Pericardium fibroblast (primary cell): ENCODE measurements around the gene RAPGEF1. TPM values are rescaled to one million over a fixed set of nuclear protein-coding genes. Genes with fewer than 3 reads are reported as not detected.

Experiments
- total RNA-seq: library from RNA; depleted of rRNA; stranded (reverse); fragments of >200 nt; gene quantifications from 2 replicates; pipeline ENCODE4 v1.2.3, GENCODE V29; 2015

Gene RAPGEF1, protein sequence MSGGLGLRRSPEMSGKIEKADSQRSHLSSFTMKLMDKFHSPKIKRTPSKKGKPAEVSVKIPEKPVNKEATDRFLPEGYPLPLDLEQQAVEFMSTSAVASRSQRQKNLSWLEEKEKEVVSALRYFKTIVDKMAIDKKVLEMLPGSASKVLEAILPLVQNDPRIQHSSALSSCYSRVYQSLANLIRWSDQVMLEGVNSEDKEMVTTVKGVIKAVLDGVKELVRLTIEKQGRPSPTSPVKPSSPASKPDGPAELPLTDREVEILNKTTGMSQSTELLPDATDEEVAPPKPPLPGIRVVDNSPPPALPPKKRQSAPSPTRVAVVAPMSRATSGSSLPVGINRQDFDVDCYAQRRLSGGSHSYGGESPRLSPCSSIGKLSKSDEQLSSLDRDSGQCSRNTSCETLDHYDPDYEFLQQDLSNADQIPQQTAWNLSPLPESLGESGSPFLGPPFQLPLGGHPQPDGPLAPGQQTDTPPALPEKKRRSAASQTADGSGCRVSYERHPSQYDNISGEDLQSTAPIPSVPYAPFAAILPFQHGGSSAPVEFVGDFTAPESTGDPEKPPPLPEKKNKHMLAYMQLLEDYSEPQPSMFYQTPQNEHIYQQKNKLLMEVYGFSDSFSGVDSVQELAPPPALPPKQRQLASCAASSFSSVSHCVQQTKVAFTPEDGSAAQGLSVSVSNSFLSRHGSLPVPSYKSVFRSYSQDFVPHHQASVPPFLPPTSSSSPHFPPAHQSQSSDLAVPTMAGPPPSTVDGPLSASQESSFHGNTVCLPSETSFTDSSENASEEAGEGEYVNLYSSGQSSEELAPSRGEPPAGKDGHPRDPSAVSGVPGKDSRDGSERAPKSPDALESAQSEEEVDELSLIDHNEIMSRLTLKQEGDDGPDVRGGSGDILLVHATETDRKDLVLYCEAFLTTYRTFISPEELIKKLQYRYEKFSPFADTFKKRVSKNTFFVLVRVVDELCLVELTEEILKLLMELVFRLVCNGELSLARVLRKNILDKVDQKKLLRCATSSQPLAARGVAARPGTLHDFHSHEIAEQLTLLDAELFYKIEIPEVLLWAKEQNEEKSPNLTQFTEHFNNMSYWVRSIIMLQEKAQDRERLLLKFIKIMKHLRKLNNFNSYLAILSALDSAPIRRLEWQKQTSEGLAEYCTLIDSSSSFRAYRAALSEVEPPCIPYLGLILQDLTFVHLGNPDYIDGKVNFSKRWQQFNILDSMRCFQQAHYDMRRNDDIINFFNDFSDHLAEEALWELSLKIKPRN (N-terminal part only)
- total RNA-seq = 18.9 and 23.6 TPM in 2 replicates

GRCh38 chr9:131739959-131740648, at the start of gene RAPGEF1:
Gene RAPGEF1 (minus strand): TSS chr9:131740076. CDS start chr9:131739830, 246 bp downstream.

GRCh38 chr9:131545003-131545785, 194.7 kb downstream of the RAPGEF1 start, which contains the start of gene PRRT1B:
Gene PRRT1B (plus strand): TSS chr9:131545523. CDS start chr9:131545616, 93 bp downstream.

GRCh38 chr9:131530920-131531832, 208.7 kb downstream of the RAPGEF1 start, which contains the start of gene UCK1:
Gene UCK1 (minus strand): TSS chr9:131531263. CDS start chr9:131531174, 89 bp downstream.

Other genes with a start within 250 kb of the RAPGEF1 start
- gene POMT1, start 237.2 kb downstream of the RAPGEF1 start, total RNA-seq = 20.3 and 35.2 TPM in 2 replicates
- 15.6 and 22.9 TPM in 2 replicates for gene UCK1, start 208.8 kb downstream of the RAPGEF1 start, total RNA-seq
- not detected in 2 replicates for gene PRRT1B, start 194.6 kb downstream of the RAPGEF1 start, total RNA-seq